K562 (cell line): Measurements from ENCODE around the gene AMOTL1. TPM values are rescaled to one million over a fixed set of nuclear protein-coding genes. Genes with fewer than 3 reads are reported as not detected.

Experiments used
- CHD4 ChIP-seq: fragments of 200-600 bp; sonication (generic); IDR thresholded peaks from 3 replicates; pipeline ENCODE4 v1.6.1; 2012; ENCODE audit warnings: low read depth, mild to moderate bottlenecking, mixed read lengths, low read length, inconsistent platforms; ENCODE audit not compliant: insufficient read depth, insufficient replicate concordance, poor library complexity, severe bottlenecking
- E2F3 ChIP-seq: fragments of 250-450 bp; sonication (Bioruptor Pico); IDR thresholded peaks from 2 replicates; pipeline ENCODE4 v1.4.0; 2020; ENCODE audit warnings: mild to moderate bottlenecking
- E2F8 ChIP-seq: fragments of 450-650 bp; IDR thresholded peaks from 2 replicates; pipeline ENCODE4 v1.7.1; 2018; ENCODE audit warnings: mild to moderate bottlenecking, low read depth; ENCODE audit not compliant: partially characterized antibody
- FOSL1 ChIP-seq: fragments of 200-800 bp; sonication (Bioruptor generic); conservative IDR thresholded peaks from 2 replicates; pipeline ENCODE4 v1.6.1; 2016; ENCODE audit warnings: missing genetic modification characterization, missing compliant biosample characterization
- HDAC2 ChIP-seq: fragments of 450-650 bp; IDR thresholded peaks from 2 replicates; pipeline ENCODE4 v1.6.1; 2016; ENCODE audit warnings: mild to moderate bottlenecking
- HDAC3 ChIP-seq: fragments of 450-650 bp; IDR thresholded peaks from 2 replicates; pipeline ENCODE4 v1.6.1; 2018; ENCODE audit warnings: borderline replicate concordance, mild to moderate bottlenecking, moderate library complexity; ENCODE audit not compliant: partially characterized antibody
- HNRNPUL1 ChIP-seq: fragments of 200-400 bp; formaldehyde crosslinking; IDR thresholded peaks from 2 replicates; pipeline ENCODE4 v1.6.1; 2017; ENCODE audit warnings: low read length
- HOMEZ ChIP-seq: fragments of 250-450 bp; sonication (Bioruptor Pico); IDR thresholded peaks from 2 replicates; pipeline ENCODE4 v1.4.0; 2020; ENCODE audit warnings: mild to moderate bottlenecking, moderate library complexity
- IRF2 ChIP-seq: sonication (generic); formaldehyde crosslinking; IDR thresholded peaks from 2 replicates; pipeline ENCODE4 v1.8.1; 2022; ENCODE audit warnings: mild to moderate bottlenecking, missing genetic modification reagents
- LEF1 ChIP-seq: fragments of 450-650 bp; IDR thresholded peaks from 2 replicates; pipeline ENCODE4 v1.6.1; 2016; ENCODE audit warnings: mild to moderate bottlenecking
- MAX ChIP-seq: sonication (generic); formaldehyde crosslinking; IDR thresholded peaks from 2 replicates; pipeline ENCODE4 v1.9.0; 2022; ENCODE audit warnings: mild to moderate bottlenecking, missing genetic modification reagents
- MEF2D ChIP-seq: conservative IDR thresholded peaks from 2 replicates; pipeline ENCODE4 v1.6.1; 2016; ENCODE audit warnings: low read depth, missing genetic modification characterization, missing compliant biosample characterization
- NBN ChIP-seq: fragments of 450-650 bp; IDR thresholded peaks from 2 replicates; pipeline ENCODE4 v1.6.1; 2016; ENCODE audit warnings: low read depth, mild to moderate bottlenecking
- NEUROD1 ChIP-seq: fragments of 150-350 bp; IDR thresholded peaks from 2 replicates; pipeline ENCODE4 v1.6.1; 2014; ENCODE audit warnings: borderline replicate concordance, low read length, low read depth; ENCODE audit not compliant: partially characterized antibody
- RNF2 ChIP-seq: sonication (generic); IDR thresholded peaks from 2 replicates; pipeline ENCODE4 v1.6.1; 2016
- SMC3 ChIP-seq: conservative IDR thresholded peaks from 2 replicates; pipeline ENCODE4 v1.6.1; 2011; ENCODE audit warnings: low read depth, low read length, improper control_type of control experiment; ENCODE audit not compliant: insufficient read depth
- SNIP1 ChIP-seq: fragments of 450-650 bp; IDR thresholded peaks from 2 replicates; pipeline ENCODE4 v1.7.1; 2017; ENCODE audit warnings: low read depth, mild to moderate bottlenecking
- SREBF2 ChIP-seq: sonication (generic); formaldehyde crosslinking; IDR thresholded peaks from 2 replicates; pipeline ENCODE4 v1.4.0; 2020; ENCODE audit warnings: mild to moderate bottlenecking, missing genetic modification reagents
- TAF7 ChIP-seq: fragments of 450-650 bp; IDR thresholded peaks from 2 replicates; pipeline ENCODE4 v1.6.1; 2016; ENCODE audit warnings: missing genetic modification characterization, missing compliant biosample characterization
- TFE3 ChIP-seq: fragments of 450-650 bp; formaldehyde crosslinking; IDR thresholded peaks from 2 replicates; pipeline ENCODE4 v1.4.0; 2020; ENCODE audit warnings: mild to moderate bottlenecking, mixed read lengths
- ZC3H11A ChIP-seq: IDR thresholded peaks from 2 replicates; pipeline ENCODE4 v1.6.1; 2012; ENCODE audit warnings: low read depth, low read length, improper control_type of control experiment
- ZNF24 ChIP-seq: fragments of 450-650 bp; IDR thresholded peaks from 2 replicates; pipeline ENCODE4 v1.6.1; 2016
- ZNF274 ChIP-seq: IDR thresholded peaks from 2 replicates; pipeline ENCODE4 v1.6.1; 2011; ENCODE audit warnings: low read depth, mild to moderate bottlenecking, low read length, moderate library complexity, borderline replicate concordance
- ZNF644 ChIP-seq: fragments of 200-800 bp; sonication (Bioruptor generic); IDR thresholded peaks from 2 replicates; pipeline ENCODE4 v1.6.1; 2016; ENCODE audit warnings: low read depth, missing genetic modification characterization, missing compliant biosample characterization
- ZNF696 ChIP-seq: fragments of 250-450 bp; sonication (Bioruptor Pico); conservative IDR thresholded peaks from 2 replicates; pipeline ENCODE4 v1.4.0; 2020; ENCODE audit warnings: mild to moderate bottlenecking, moderate library complexity
- polyA plus RNA-seq, 8 experiments: library from polyadenylated mRNA; depleted of rRNA in 4 of 8; stranded (reverse) in 5 of 8; unstranded in 3 of 8; fragments of >200 nt; fragmentation: Nextera tagmentation in 2 of 8; fragmentation: Illumina TruSeq in 1 of 8; extraction: Ambion mirVana in 2 of 8; extraction: Trizol in 1 of 8; gene quantifications; 2 replicates each; pipeline versions ENCODE4 v1.2.1 to v1.2.3, GENCODE V29; 2011 to 2014; ENCODE audit warnings: inconsistent platforms in 1 of 8, missing spikeins in 1 of 8
- total RNA-seq, 7 experiments: library from RNA; depleted of rRNA in 6 of 7; stranded (reverse); fragments of >200 nt in 6 of 7; fragmentation: Illumina TruSeq in 2 of 7; extraction: Trizol in 2 of 7; gene quantifications; 2 replicates each; pipeline versions ENCODE4 v1.2.1 to v1.2.3, GENCODE V29; 2011 to 2021; ENCODE audit warnings: low replicate concordance in 1 of 7

Gene AMOTL1
- total and polyA plus RNA-seq, 9 of the 15 experiments (the other 6 are each of a cell fraction or from before 2014, with no cell fraction given): 4.0 to 35.4 (median 14.0) TPM

GRCh38 chr11:94732617-94733281 is 35.4 kb upstream of the AMOTL1 start (continued):
- peak; percentile 31 for TF ChIP-seq CHD4
- no peak for TF ChIP-seq ZNF696
- no peak for TF ChIP-seq SREBF2 (CRISPR knock-in tag)
- no peak for TF ChIP-seq IRF2 (CRISPR knock-in tag)
- TF ChIP-seq ZNF644 (tag): peak; percentile 24; the same call in 1 of the 2 replicates
- no peak for TF ChIP-seq ZNF24
- TF ChIP-seq HOMEZ (CRISPR knock-in tag): no peak
- TF ChIP-seq TAF7: no peak
- no peak for TF ChIP-seq LEF1
- no peak for TF ChIP-seq RNF2
- TF ChIP-seq SMC3: no peak
- no peak for TF ChIP-seq MAX (CRISPR knock-in tag)
- TF ChIP-seq NBN: no peak
- TF ChIP-seq HNRNPUL1: 0 out of 2 replicates have a peak, but pooled peaks have one; percentile 11
- no peak for TF ChIP-seq E2F3 (CRISPR knock-in tag)
- peak; percentile 69; the same call in 1 of the 2 replicates for TF ChIP-seq HDAC2
- TF ChIP-seq SNIP1: no peak
- TF ChIP-seq HDAC3: no peak
- no peak for TF ChIP-seq ZNF274
- no peak; the same call in 1 of the 2 replicates for TF ChIP-seq FOSL1 (tag)
- TF ChIP-seq ZC3H11A: no peak
- TF ChIP-seq MEF2D: no peak
- TF ChIP-seq NEUROD1: no peak
- TF ChIP-seq E2F8: no peak
- no peak for TF ChIP-seq TFE3
